HepG2 (cell line): Measurements from ENCODE around the gene CABLES2. TPM values are rescaled to one million over a fixed set of nuclear protein-coding genes. Genes with fewer than 3 reads are reported as not detected.

Experiments used
- FOXO1 ChIP-seq: sonication (generic); formaldehyde crosslinking; IDR thresholded peaks from 2 replicates; pipeline ENCODE4 v1.4.0; 2020; ENCODE audit warnings: missing genetic modification reagents
- GABPB1 ChIP-seq: IDR thresholded peaks from 2 replicates; pipeline ENCODE4 v1.6.1; 2016; ENCODE audit warnings: mild to moderate bottlenecking, missing genetic modification reagents, moderate library complexity, missing compliant biosample characterization
- GPN1 ChIP-seq: sonication (generic); formaldehyde crosslinking; IDR thresholded peaks from 2 replicates; pipeline ENCODE4 v1.5.1; 2020; ENCODE audit warnings: missing genetic modification reagents, borderline replicate concordance
- HNRNPK ChIP-seq: fragments of 200-400 bp; formaldehyde crosslinking; IDR thresholded peaks from 2 replicates; pipeline ENCODE4 v1.6.1; 2018; ENCODE audit warnings: low read length, low read depth, moderate library complexity, mild to moderate bottlenecking; ENCODE audit not compliant: poor library complexity, severe bottlenecking
- HOXA5 ChIP-seq: sonication (generic); formaldehyde crosslinking; IDR thresholded peaks from 2 replicates; pipeline ENCODE4 v1.4.0; 2020; ENCODE audit warnings: missing genetic modification reagents
- IKZF5 ChIP-seq: IDR thresholded peaks from 2 replicates; pipeline ENCODE4 v1.6.1; 2018; ENCODE audit warnings: missing genetic modification reagents, mild to moderate bottlenecking, missing compliant biosample characterization
- JUND ChIP-seq: sonication (generic); formaldehyde crosslinking; IDR thresholded peaks from 2 replicates; pipeline ENCODE4 v1.8.0; 2022; ENCODE audit warnings: mild to moderate bottlenecking, missing genetic modification reagents
- ONECUT2 ChIP-seq: sonication (generic); formaldehyde crosslinking; IDR thresholded peaks from 2 replicates; pipeline ENCODE4 v1.4.0; 2020; ENCODE audit warnings: missing genetic modification reagents
- SP2 ChIP-seq: sonication (generic); formaldehyde crosslinking; IDR thresholded peaks from 2 replicates; pipeline ENCODE4 v1.5.1; 2020; ENCODE audit warnings: mild to moderate bottlenecking, missing genetic modification reagents
- THYN1 ChIP-seq: sonication (generic); formaldehyde crosslinking; IDR thresholded peaks from 2 replicates; pipeline ENCODE4 v1.8.1; 2023; ENCODE audit warnings: low read depth, mild to moderate bottlenecking, moderate library complexity, missing genetic modification reagents, borderline replicate concordance
- ZBTB2 ChIP-seq: sonication (generic); formaldehyde crosslinking; IDR thresholded peaks from 2 replicates; pipeline ENCODE4 v1.8.0; 2022; ENCODE audit warnings: low read depth, missing genetic modification reagents
- ZNF142 ChIP-seq: sonication (generic); formaldehyde crosslinking; IDR thresholded peaks from 2 replicates; pipeline ENCODE4 v1.4.0; 2020; ENCODE audit warnings: missing genetic modification reagents
- ZNF160 ChIP-seq: sonication (generic); formaldehyde crosslinking; IDR thresholded peaks from 2 replicates; pipeline ENCODE4 v1.8.0; 2022; ENCODE audit warnings: mild to moderate bottlenecking, inconsistent platforms, missing genetic modification reagents
- ZNF350 ChIP-seq: sonication (generic); formaldehyde crosslinking; IDR thresholded peaks from 2 replicates; pipeline ENCODE4 v1.4.0; 2020; ENCODE audit warnings: mild to moderate bottlenecking, low read depth, missing genetic modification reagents, borderline replicate concordance
- ZNF484 ChIP-seq: sonication (generic); formaldehyde crosslinking; IDR thresholded peaks from 2 replicates; pipeline ENCODE4 v1.5.1; 2020; ENCODE audit warnings: mild to moderate bottlenecking, low read depth, missing genetic modification reagents, borderline replicate concordance
- polyA plus RNA-seq, 8 experiments: library from polyadenylated mRNA; depleted of rRNA in 3 of 8; stranded (reverse) in 7 of 8; unstranded in 1 of 8; fragments of >200 nt; fragmentation: Illumina TruSeq in 4 of 8; extraction: Trizol in 4 of 8; gene quantifications; 2 replicates each; pipeline versions ENCODE4 v1.2.1 to v1.2.3, GENCODE V29; 2011 to 2016; ENCODE audit warnings: low read depth in 4 of 8, missing spikeins in 1 of 8, mixed read lengths in 1 of 8; ENCODE audit not compliant: insufficient read depth in 1 of 8
- total RNA-seq, 5 experiments: library from RNA; depleted of rRNA; stranded (reverse); fragments of >200 nt; fragmentation: Illumina TruSeq; extraction: Trizol; gene quantifications; 2 replicates each; pipeline ENCODE4 v1.2.3, GENCODE V29; 2016; ENCODE audit warnings: low read depth in 1 of 5

CABLES2 gene
- total and polyA plus RNA-seq, 2 of the 13 experiments (the other 11 are each of a cell fraction or from before 2014, with no cell fraction given): 5.2 to 9.7 TPM

GRCh38 chr20:62370115-62370806 lies 36.8 kb downstream of the CABLES2 start (continued):
- no peak for TF ChIP-seq ZNF142 (CRISPR knock-in tag)
- TF ChIP-seq ZBTB2: no peak
- no peak for TF ChIP-seq THYN1 (CRISPR knock-in tag)
- no peak for TF ChIP-seq ONECUT2
- TF ChIP-seq HNRNPK: no peak
- no peak for TF ChIP-seq GPN1
- TF ChIP-seq HOXA5 (CRISPR knock-in tag): no peak
- TF ChIP-seq GABPB1: peak; percentile 53; the same call in 1 of the 2 replicates
- 0 out of 2 replicates have a peak, but pooled peaks have one; percentile 20 for TF ChIP-seq ZNF160 (CRISPR knock-in tag)
- TF ChIP-seq FOXO1 (CRISPR knock-in tag): no peak
- TF ChIP-seq ZNF484 (CRISPR knock-in tag): no peak
- no peak; the same call in none of the 2 replicates for TF ChIP-seq SP2 (CRISPR knock-in tag)
- TF ChIP-seq IKZF5 (CRISPR knock-in tag): no peak
- TF ChIP-seq JUND (CRISPR knock-in tag): no peak; the same call in 1 of the 2 replicates
- TF ChIP-seq ZNF350: no peak; the same call in 1 of the 2 replicates
